Lower leg skin (tissue), 3 donors: ENCODE results near the gene HES6.

Experiments used
- CTCF ChIP-seq, 3 donors: fragments of 450-650 bp; IDR thresholded peaks; one replicate each; pipeline ENCODE4 v1.5.1; 2016; ENCODE audit warnings: antibody characterized with exemption in 3 of 3, mild to moderate bottlenecking in 3 of 3, moderate library complexity in 2 of 3
- POLR2A ChIP-seq, 2 donors: fragments of 450-650 bp; IDR thresholded peaks; one replicate each; pipeline ENCODE4 v1.6.1; 2016 to 2017; ENCODE audit warnings: antibody characterized with exemption in 2 of 2, mild to moderate bottlenecking in 1 of 2, moderate library complexity in 1 of 2

GRCh38 chr2:238259061-238260020 lies 19.5 kb upstream of the HES6 start:
- no peak for TF ChIP-seq POLR2A (IDR thresholded peaks at IDR 0.05)
- peak in 1 of 3 donors; percentile 15 for TF ChIP-seq CTCF (IDR thresholded peaks at IDR 0.05)
